Epithelial cell of prostate (primary cell): ENCODE results near the gene FBXW4.

Experiments
- DNase-seq: peaks from one replicate; pipeline ENCODE4 v3.0.0-alpha.2; 2011; ENCODE audit warnings: low read depth, low spot score
- H3K27ac ChIP-seq: fragments of 450-650 bp; 2 replicates; pipeline ENCODE4 v1.5.1; 2017; ENCODE audit warnings: mild to moderate bottlenecking

Gene FBXW4

DNA sequence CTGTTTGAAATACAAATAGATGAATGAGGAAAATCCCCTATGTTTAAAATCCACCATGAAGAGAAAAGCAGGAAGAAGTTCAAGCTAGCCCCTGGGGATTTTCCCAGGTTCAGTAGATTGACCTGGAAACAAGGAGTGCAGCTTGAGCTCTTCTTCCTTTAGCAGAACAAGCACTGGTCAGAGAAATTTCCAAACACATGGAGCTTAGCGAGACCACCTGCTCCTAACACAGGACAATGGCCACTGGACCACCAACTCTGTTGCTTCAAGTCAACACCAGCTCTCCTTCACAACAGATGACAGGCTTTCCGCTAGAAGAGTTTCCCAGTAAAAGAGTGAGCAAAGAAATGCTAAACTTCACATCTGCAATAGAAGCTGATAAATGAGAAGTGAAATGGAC, 9.4 kb upstream of the FBXW4 start:
- no peak for DNase-seq
- no peak overlapping the region for H3K27ac ChIP-seq

DNA sequence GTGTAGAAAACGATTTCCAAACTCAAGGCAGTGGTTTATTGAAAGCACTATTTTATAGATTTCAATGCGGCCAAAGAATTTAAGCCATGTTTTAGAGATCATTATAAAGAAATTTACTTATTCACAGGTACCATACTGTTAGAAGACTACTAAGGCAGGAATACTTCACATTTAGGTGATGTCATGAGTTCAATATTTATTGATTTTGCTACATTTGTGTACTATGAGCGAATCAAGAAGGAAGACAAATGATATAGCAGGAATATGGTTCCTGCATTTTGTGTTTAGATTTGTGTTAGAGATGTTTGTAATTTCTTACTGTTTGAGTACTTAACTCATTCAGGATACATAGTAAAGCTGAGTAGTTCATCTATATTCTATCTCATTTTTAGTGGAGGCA, 1.7 kb upstream of the FBXW4 start:
- no peak overlapping the region for H3K27ac ChIP-seq
- DNase-seq = no peak

DNA sequence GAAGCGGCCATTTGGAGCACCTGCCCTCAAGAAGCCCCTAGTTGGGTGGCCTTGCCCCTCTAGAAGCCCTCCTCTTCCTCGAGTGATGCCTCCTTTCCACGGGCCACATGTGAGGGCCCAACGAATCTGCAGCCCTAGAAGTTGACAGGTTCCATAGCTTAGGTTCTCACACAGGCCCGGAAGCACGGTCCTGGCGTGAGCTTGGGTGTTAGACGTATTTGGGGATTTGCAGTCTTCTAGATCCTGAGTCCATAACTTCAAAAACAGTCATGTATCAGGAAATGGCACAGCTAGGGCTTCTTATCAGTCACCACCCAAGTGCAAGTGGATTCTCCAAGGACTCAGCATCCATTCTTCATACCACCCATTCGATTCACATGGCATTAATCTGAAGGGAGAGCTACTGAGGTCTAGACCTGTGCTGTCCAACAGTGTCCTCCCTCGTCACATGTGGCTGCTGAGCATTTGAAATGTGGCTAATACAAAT, 477 bp upstream of the FBXW4 start:
- DNase-seq = no peak
- H3K27ac ChIP-seq = peak overlapping the region; percentile 77

DNA sequence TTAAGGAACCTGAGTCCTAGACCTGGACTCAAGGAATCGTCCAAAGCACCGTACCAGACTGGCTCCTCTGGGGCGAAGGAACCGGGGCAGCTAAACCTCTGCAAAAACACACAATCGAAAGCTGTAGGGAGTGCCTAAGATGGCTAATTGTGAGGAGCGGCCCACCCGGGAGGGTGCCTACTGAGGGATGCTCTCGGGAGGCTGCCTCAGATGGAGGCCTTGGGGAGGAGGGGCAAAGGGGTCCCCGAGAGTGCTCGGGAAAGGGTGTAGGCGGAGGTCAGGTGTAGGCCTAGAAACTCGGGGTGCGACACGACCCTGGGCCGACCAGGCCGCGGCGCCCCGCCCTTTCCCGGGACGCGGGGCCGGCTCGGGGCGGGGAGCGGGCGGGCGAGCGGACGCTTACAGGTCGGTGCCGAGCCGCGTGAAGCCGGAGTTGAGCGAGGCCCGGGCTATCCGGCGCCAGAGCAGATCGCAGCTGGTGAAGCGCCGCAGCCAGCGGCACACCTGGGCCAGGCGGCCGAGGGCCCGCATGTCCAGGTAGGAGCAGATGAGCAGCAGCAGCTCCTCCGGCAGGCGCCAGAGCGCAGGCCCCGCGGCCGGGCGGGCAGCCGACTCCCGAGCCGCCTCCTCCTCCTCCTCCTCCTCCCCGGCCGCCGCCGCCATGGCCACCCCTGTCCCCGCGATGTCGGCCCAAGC, 844 bp downstream of the FBXW4 start:
- H3K27ac ChIP-seq = peak overlapping the region; percentile 77
- DNase-seq = no peak

DNA sequence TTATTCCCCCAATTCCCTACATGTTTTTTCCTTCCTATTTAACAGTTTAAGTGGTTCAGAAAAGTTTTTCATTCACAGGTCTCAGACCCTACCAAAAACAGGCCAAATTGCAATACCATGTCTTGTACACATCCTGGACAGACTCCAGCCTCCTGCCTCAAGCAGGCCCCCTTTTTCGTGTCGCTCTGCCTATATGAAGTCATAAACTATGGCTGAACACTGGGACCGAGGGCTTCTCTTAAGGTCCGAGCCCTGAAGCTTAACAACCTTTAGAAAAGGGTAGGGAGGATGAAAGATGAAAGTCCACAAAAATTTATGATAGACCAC, 1.4 kb downstream of the FBXW4 start:
- no peak for DNase-seq
- peak overlapping the region; percentile 77 for H3K27ac ChIP-seq

DNA sequence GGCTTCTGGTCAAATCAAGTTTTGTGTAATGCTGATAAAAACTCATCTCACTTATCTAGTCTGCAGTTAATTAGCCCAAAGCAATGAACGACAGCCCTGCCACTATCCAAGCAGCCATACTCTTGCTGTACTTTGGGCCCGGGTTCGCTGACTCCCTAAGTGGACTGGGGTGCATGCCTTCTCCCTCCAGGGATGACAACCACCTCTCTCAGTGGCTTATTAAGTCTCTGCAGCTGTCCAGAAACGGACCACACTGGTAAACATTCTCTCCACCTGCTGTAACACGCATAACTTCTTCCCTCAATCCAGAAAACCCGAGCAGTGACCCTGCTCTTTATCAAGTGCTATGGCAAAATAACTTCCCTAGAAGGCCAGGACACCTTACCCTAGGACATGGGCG, 3.9 kb downstream of the FBXW4 start:
- no peak overlapping the region for H3K27ac ChIP-seq
- DNase-seq = no peak

DNA sequence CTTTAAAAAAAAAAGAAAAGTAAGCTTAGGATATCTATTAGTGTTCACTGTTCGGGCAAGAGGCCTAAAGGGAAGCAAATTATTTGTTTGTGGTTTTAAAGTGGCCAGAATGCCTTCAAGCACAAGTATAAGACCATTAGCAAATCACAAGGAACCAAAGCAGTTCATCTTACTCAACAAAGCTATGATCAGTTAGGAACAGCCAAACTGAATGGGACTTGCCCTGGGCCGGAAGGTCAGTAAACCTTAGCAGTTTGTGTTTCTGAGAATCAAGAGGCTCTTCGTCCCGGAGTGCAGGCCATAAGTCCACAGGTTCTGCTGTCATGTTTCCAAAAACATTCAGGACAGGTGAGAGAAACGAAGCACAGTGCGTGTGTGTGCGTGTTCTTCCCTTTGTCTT, 4.5 kb downstream of the FBXW4 start:
- no peak for DNase-seq
- H3K27ac ChIP-seq = no peak overlapping the region

DNA sequence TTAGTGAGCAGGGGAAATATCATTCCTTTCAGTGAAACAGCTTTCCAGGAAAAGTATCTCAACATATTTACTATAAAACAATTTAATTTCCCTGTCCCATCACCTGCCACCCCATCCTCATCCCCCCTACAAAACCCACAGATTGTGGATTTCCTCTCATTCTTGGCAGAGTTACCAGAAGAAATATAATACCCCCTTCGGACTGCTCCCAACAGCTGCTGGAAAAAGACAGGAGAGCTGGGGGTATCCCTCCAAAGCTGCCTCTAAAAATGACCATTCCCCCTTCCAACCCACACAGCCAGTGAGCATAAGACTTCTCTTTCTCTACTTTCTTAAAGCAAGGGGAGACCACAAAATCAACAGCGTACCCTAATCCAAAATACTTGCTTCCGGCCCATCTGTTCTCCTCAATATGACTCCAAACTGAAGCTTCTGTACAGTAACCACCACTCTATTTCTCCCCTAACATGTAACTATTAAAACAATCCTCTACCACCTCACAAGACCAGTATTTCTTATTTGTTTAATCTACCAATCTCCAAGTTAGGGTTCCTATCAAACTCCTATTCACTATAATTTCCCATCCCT, 7.8 kb downstream of the FBXW4 start:
- DNase-seq = no peak
- no peak overlapping the region for H3K27ac ChIP-seq

DNA sequence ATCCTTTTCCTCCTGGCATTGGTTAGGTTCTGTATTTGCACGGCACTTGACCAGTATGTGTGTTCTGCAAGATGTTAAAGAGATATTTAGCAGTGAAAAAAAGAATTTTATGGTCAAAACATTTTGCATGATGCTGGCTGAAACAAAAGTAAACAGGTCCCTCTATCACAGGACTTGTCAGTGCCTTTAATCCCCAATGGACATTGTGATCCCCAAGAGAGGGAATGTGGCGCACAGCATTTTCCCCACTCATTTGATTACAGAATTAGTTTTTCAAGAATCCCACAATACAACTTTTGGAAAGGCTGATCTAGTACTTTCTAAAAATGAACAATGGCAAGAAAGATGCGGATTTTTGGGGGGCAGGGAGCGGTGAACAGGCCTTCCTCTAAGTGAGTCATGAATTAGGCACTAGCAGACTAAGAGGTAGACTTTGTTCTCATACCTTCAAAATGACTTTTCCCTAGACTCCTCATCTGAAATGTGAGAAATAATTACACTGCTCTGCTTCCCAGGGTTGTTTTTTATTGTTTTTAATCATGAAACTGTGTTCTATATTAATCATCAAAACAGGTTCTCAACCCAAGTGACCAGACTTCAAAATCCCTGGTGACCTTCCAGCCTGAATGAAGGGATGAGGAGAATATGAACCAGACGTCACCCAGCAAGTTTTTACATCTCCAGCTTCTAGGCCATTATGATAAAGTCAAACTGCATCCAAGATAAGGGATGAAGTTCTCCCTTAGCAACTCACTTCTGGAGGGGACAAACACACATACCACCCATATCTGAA, 8.6 kb downstream of the FBXW4 start:
- no peak for DNase-seq
- no peak overlapping the region for H3K27ac ChIP-seq

DNA sequence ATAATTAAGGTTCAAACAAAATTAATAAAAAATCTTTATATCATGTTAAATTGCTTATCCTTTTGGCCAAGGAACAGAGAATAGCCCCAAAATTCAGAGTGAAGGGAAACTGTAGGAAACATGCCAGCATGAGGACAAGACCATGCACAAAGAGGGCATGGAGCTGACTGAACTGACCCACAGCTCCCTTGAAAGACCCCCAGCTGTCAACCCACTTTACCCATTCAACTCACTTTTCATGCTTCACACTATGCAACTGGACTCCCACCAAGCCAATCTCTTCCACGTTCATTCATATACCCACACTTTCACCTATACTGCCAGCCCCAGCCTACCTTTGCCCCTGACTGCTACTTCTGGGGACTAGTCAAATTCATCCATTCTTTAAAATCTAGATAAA, 10.2 kb downstream of the FBXW4 start:
- DNase-seq = no peak
- no peak overlapping the region for H3K27ac ChIP-seq

DNA sequence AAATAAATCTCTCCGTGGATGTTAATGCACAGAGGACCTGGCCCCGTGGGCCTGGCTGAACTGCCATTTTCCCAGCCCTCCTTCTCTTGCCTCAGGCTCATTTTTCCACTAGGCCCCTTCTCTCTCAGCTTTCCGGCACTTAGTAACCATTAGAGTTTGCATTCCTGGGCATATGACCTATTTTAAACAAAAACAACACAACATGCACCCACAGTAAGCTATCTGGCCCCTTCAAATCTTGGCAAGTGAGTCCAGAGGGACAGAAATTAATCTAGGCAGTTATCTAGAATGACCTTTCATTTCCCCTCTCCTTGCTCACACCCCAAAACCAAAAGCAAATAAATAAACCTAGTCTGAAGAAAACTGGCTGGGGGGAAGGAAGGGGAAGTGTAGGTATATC, 11.7 kb downstream of the FBXW4 start:
- H3K27ac ChIP-seq = no peak overlapping the region
- no peak for DNase-seq

DNA sequence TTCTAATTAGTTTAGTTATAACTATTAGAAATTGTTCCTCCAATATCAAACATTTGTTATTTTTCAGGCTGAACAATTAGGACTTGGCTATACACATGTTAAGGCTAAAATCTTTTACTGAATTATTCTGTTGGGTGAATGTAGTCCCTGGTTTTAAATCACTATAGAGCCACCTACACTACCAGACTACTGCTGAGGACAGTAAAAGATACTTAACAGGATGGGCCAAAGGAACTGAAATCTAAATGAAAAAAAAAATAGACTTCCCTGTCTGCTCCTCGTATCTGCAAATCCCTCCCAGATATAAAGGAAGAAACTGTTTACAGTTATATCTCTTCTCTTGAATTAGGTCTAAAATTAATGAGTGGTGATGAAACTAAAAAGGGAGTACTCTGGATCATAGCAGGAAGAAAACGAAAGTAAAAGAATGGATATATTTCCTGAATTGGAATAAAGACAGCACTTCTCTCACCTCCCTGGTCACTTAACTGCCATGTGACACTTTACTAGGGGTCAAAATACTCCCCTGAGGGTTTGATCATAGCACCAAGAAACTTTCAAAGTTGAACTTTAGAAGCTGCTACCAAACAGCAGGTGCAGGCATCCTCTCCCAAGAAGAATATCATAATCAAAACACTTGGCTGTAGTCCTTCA, 12.7 kb downstream of the FBXW4 start:
- no peak overlapping the region for H3K27ac ChIP-seq
- DNase-seq = no peak

DNA sequence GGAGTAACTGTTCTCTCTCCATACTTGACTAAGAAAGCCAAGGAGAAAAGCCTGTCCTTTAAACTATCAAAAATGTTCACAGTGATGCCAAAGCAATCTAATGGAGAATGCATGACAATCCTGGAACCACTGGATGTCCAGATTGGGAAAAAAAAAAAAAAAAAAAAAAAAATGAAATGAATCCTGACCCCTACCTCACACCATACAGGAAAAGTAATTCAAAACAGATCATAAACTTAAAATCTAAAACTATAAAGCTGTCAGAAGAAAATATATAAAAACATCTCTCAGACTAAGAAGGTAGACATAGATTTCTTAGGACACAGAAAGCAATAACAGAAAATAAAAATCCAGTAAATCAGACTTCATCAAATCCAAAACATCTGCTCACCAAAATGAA, 18.4 kb downstream of the FBXW4 start:
- DNase-seq = no peak
- H3K27ac ChIP-seq = no peak overlapping the region

DNA sequence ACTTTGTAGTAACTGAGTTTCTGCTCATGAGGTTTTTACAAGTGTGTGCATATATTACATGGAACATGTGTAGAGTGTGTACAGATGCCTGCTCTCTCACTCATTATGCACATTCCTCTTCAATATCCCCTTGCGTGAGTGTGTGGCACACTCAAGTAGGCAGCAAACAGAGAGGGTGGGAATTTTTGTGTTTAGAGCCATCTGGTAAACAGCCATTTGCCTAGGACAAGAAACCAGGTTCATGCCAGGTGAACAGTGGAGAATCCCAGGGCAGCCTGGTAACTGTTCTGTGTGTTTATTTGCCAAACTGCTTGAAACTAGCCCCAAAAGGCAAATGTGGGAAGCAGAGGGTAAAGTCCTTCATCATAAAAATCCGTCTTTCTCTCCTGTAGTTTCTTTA, 19.9 kb downstream of the FBXW4 start:
- DNase-seq = no peak
- no peak overlapping the region for H3K27ac ChIP-seq

DNA sequence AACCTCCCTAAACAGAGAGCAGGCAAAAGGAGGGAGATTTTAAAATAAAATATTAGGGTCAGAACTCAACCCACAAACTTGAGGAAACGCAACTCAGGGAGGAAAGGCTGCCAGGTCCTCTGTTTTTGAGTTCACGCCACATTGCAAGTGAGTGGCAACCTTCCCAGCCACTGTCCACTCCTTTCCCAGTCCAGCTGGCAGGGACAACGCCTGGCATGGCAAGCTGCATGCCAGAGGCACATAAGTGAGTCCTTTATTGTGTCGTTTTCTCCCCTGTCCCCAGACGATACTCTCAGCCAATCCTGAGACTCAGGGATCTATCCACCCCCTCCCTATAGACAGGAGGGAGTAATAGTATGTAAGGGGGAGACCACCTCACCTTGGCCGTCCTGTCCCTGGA, 22.4 kb downstream of the FBXW4 start:
- DNase-seq = no peak
- no peak overlapping the region for H3K27ac ChIP-seq

DNA sequence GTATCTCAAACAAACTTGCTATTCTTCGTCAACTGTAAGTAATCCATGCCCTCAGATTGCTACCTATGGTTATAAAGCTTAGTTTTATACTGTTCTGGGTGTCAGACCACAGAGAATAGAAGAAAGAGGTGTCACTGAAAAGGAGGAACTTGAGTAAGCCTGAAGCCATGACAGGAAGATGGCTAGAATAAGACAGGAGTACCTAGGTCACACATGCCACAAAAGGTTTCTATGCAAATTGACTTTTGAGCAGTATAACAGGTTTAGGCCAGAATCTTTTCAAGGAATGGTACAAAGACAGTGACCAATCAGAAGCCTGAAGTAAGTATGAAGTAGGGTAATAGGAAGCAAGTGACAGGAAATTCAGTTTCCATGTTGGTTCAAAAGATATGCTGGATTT, 23.5 kb downstream of the FBXW4 start:
- no peak for DNase-seq
- H3K27ac ChIP-seq = no peak overlapping the region

DNA sequence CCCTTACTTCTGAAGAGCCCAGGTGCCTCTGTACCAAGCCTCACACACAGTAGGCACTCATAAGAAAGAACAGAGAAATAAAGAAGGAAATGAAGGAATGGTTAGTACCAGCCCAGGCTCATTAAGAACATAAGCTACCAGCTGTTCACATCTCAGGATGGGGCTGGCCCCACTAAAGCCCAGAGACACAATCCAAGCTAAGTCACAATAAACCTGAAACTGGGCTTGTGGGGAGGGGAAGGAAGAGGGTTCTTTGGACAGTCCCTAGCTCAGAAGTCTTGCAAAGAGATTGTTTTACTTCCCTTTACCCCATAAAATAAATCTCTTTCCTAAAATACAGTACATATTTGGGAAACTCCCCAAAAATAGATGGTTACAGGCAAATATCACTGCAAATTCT, 24.3 kb downstream of the FBXW4 start:
- no peak for DNase-seq
- H3K27ac ChIP-seq = no peak overlapping the region

DNA sequence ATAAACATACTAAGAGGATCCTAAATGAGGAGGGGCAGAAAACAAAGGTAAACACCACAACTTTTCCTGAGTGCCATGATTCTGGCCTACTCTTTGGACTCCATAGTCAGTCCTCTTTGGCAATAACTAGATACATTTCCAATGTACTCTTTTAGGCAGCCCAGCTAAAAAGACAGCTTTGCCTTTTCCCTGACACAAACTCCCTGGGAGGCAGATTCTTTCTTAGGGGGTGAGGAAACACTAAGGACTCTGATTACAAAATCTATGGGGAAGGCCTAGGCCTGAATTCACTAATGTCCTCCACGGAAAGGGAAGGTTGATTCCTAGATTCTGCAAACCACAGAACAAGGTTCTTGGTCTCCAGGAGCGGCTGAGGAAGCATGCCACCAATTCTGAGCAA, 25.8 kb downstream of the FBXW4 start:
- DNase-seq = no peak

DNA sequence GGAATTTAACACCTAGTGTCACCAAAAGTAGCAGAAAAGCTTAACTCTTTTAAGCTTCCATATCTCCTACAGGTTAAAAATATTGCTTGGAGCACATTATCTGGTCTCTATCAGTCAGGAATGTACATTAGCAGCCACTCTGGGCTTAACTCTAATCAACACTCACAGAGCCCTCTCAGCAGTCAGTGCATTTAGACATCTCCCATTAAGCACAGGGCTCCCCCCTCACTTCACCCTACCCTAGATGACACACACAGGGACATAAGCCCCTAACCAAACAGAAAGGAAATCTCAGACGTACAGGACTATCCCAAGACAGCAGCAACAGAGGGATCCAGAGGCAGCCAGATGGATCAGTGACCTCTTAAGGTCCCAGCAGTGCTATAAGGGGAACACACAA, 26.4 kb downstream of the FBXW4 start:
- no peak overlapping the region for H3K27ac ChIP-seq

More for the DNA sequence above, 25.8 kb downstream of the FBXW4 start:
- H3K27ac ChIP-seq = no peak overlapping the region

DNA sequence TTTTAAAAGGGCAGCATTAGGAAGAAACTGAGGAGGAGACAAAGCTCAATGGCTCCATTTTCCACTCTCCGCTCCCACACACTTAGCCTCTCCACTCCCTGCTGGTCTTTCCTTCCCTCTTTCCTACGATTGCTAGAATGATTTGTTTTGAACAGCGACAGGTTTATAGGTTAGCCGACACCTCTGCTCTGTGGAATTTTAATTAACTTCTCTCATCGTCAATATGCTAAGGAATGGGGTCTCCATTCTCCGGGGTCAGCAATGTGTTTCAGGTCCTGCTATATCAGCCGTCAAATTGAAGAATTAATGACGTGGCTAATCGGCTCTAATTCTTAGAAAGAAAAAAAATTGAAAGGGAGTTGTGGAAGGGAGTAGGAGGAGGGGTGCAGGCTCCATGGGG, 28.9 kb downstream of the FBXW4 start:
- no peak overlapping the region for H3K27ac ChIP-seq
- no peak for DNase-seq

More for the DNA sequence above, 26.4 kb downstream of the FBXW4 start:
- DNase-seq = no peak

DNA sequence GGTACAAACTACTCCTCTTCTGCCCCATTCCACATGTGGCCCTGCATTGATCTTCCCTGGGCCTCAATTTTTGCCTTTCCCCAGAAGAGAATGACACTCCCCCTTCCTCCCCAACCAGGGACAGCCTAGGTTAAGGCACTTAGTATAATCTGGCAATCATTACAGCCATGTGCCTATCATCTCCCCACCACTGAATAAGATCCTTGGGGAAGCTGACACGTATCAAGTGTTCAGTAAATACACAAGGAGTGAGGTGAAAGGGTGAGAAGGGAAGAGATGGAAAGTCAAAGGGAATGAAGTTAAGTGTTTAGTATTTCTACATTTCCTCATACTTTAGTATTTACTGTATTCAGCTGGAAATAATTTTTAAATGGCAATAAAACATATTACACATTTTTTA, 31.9 kb downstream of the FBXW4 start:
- no peak for DNase-seq
- no peak overlapping the region for H3K27ac ChIP-seq
